OCI-LY7 (cell line): Measurements from ENCODE around the gene CEP19. TPM values are rescaled to one million over a fixed set of nuclear protein-coding genes. Genes with fewer than 3 reads are reported as not detected.

ENCODE experiments used
- BruUV-seq: library from RNA; stranded (reverse); fragments of 400-500 nt; replicated peaks from 2 replicates; lab custom pipeline; 2021; lab: Mats Ljungman, UMichigan
- CTCF ChIA-PET: fragments of 300-600 bp; sonication (Branson Sonifier 250); formaldehyde crosslinking; loops from one replicate; lab custom pipeline; 2022; ENCODE audit warnings: antibody characterized with exemption; ENCODE audit not compliant: unreplicated experiment; lab: Charles Lee
- POLR2A ChIA-PET: fragments of 300-600 bp; sonication (Branson Sonifier 250); formaldehyde crosslinking; loops from one replicate; lab custom pipeline; 2022; ENCODE audit warnings: antibody characterized with exemption; lab: Charles Lee
- DNase-seq: peaks from one replicate; pipeline ENCODE4 v3.0.0-alpha.2; 2015; ENCODE audit warnings: low spot score
- H2AFZ ChIP-seq: fragments of 200-600 bp; sonication (generic), shearing (Covaris generic); 2 replicates; pipeline ENCODE4 v1.6.1; 2014; ENCODE audit warnings: mild to moderate bottlenecking, antibody characterized with exemption, low read length, moderate library complexity
- H3K27ac ChIP-seq: fragments of 200-600 bp; sonication (generic); 2 replicates; pipeline ENCODE4 v1.5.1; 2014; ENCODE audit warnings: mixed run types, low read depth, mild to moderate bottlenecking, moderate library complexity, low read length, inconsistent platforms; ENCODE audit not compliant: poor library complexity, severe bottlenecking
- H3K36me3 ChIP-seq: fragments of 200-600 bp; sonication (generic); 2 replicates; pipeline ENCODE4 v1.6.1; 2014; ENCODE audit warnings: mild to moderate bottlenecking, antibody characterized with exemption, low read length, moderate library complexity, mixed read lengths; ENCODE audit not compliant: insufficient read depth
- H3K4me1 ChIP-seq: fragments of 200-600 bp; sonication (generic); 2 replicates; pipeline ENCODE4 v1.5.1; 2014; ENCODE audit warnings: mild to moderate bottlenecking, low read length; ENCODE audit not compliant: insufficient read depth, poor library complexity, severe bottlenecking
- H3K4me2 ChIP-seq: fragments of 200-600 bp; sonication (generic); 2 replicates; pipeline ENCODE4 v1.6.1; 2014; ENCODE audit warnings: mild to moderate bottlenecking, low read length
- H3K4me3 ChIP-seq: fragments of 200-600 bp; sonication (generic); 2 replicates; pipeline ENCODE4 v1.5.1; 2014; ENCODE audit warnings: mild to moderate bottlenecking, low read depth, low read length; ENCODE audit not compliant: poor library complexity, severe bottlenecking
- H3K79me2 ChIP-seq: fragments of 200-600 bp; sonication (generic); 2 replicates; pipeline ENCODE4 v1.6.1; 2016; ENCODE audit warnings: low read depth, mild to moderate bottlenecking, low read length, moderate library complexity, mixed read lengths; ENCODE audit not compliant: insufficient read depth
- H3K9me2 ChIP-seq: fragments of 200-600 bp; sonication (generic); 2 replicates; pipeline ENCODE4 v1.6.1; 2016; ENCODE audit warnings: mild to moderate bottlenecking, low read length, mixed read lengths; ENCODE audit not compliant: insufficient read depth
- H3K9me3 ChIP-seq: fragments of 200-600 bp; sonication (generic); 2 replicates; pipeline ENCODE4 v1.6.1; 2014; ENCODE audit warnings: mild to moderate bottlenecking, mixed run types, low read length, mixed read lengths
- H4K20me1 ChIP-seq: fragments of 200-600 bp; sonication (generic); 2 replicates; pipeline ENCODE4 v1.6.1; 2014; ENCODE audit warnings: mild to moderate bottlenecking, antibody characterized with exemption, low read length, moderate library complexity, mixed read lengths; ENCODE audit not compliant: insufficient read depth
- EZH2phosphoT487 ChIP-seq: fragments of 200-600 bp; sonication (generic); IDR thresholded peaks from 2 replicates; pipeline ENCODE4 v1.6.1; 2018; ENCODE audit warnings: low read depth, borderline replicate concordance, mild to moderate bottlenecking, mixed run types, antibody characterized with exemption, low read length, moderate library complexity, mixed read lengths
- intact Hi-C: fragments of 100-400 bp; cut with micrococcal nuclease; formaldehyde crosslinking; loops from one replicate; pipeline ENCODE4 v1.10.0; 2022; ENCODE audit not compliant: unreplicated experiment
- total RNA-seq, 2 experiments: library from RNA; depleted of rRNA in 1 of 2; stranded (reverse); fragments of >200 nt in 1 of 2; shearing (Covaris generic) in 1 of 2; gene quantifications; 2 replicates each; pipeline ENCODE4 v1.2.3, GENCODE V29; 2014 to 2022
- TF ChIP-seq, protein P1 (sequence below): fragments of 200-600 bp; sonication (generic); conservative IDR thresholded peaks from 2 replicates; pipeline ENCODE4 v1.5.1; 2014; ENCODE audit warnings: mild to moderate bottlenecking, antibody characterized with exemption, low read length, moderate library complexity, mixed read lengths

CEP19 gene
- total RNA-seq, 2 experiments from 2014 or later, result 3.3 to 5.7 TPM

DNA sequence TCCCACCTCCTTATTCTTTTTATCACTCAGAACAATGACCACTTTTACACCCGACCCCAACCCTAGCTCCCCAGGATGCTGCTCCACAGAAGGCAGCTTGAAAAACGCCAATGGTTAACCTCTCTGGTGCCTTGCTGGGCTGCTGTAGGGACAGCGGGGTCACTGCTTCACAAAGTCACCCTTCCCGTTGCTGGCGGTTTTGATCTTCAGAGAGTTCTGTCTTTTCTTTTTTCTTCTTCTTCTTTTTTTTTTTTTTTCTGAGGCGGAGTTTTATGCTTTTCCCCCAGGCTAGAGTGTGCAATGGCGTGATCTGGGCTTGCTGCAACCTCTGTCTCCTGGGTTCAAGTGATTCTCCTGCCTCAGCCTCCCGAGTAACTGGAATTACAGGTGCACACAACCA, 20.7 kb downstream of the CEP19 start:
- DNase-seq, result no peak
- no peaks in the 10 kb centered on the region for H3K9me3 ChIP-seq
- intact Hi-C loops, result no loop called here
- POLR2A ChIA-PET, result interaction anchor here (1.3 kb wide), 1 partner anchor 87 kb away, joined by 4 read pairs; no protein-coding TSS in a partner anchor
- H3K79me2 ChIP-seq, result no peaks in the 10 kb centered on the region
- no peak overlapping the region for H2AFZ ChIP-seq
- no TSS peak for BruUV-seq
- TF ChIP-seq, protein P1, sequence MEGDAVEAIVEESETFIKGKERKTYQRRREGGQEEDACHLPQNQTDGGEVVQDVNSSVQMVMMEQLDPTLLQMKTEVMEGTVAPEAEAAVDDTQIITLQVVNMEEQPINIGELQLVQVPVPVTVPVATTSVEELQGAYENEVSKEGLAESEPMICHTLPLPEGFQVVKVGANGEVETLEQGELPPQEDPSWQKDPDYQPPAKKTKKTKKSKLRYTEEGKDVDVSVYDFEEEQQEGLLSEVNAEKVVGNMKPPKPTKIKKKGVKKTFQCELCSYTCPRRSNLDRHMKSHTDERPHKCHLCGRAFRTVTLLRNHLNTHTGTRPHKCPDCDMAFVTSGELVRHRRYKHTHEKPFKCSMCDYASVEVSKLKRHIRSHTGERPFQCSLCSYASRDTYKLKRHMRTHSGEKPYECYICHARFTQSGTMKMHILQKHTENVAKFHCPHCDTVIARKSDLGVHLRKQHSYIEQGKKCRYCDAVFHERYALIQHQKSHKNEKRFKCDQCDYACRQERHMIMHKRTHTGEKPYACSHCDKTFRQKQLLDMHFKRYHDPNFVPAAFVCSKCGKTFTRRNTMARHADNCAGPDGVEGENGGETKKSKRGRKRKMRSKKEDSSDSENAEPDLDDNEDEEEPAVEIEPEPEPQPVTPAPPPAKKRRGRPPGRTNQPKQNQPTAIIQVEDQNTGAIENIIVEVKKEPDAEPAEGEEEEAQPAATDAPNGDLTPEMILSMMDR, result no peak
- no peak for TF ChIP-seq EZH2phosphoT487
- no peaks in the 10 kb centered on the region for H3K9me2 ChIP-seq
- no peaks in the 10 kb centered on the region for H3K4me1 ChIP-seq
- no peak overlapping the region for H3K4me3 ChIP-seq
- no peak overlapping the region for H3K27ac ChIP-seq
- no peaks in the 10 kb centered on the region for H3K36me3 ChIP-seq
- CTCF ChIA-PET, result no interaction called here
- H3K4me2 ChIP-seq, result no peak overlapping the region
- no peaks in the 10 kb centered on the region for H4K20me1 ChIP-seq

DNA sequence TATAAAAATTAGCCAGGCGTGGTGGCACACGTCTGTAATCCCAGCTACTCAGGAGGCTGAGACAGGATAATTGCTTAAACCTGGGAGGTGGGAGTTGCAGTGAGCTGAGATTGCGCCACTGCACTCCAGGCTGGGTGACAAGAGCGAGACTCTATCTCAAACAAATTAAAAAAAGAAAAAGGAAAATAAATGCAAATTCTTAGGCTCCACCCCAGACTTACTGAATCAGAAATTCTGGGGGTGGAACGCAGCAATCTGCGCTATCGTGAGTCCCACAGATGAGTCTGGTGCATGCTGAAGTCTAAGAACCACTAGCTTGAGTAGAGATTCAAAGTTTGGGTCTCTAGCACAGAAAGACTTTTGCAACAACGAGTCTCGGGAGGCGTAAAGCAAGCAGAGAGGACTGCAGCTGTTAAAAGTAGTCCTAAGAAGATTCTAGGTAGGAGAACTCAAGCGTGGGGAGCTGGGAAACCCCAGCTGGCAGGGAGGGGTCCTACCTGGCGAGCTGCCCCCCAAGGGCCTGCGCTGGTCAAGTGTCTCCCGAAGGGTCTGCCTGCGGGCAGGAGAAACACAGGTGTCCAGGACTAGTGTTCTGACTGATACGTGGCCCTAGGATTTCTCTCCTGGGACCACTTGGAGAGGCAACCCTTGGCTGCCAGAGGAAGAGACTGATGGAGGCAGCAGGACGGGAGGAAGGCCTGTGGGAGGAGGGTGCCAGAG, 21.9 kb downstream of the CEP19 start:
- H3K79me2 ChIP-seq, result no peaks in the 10 kb centered on the region
- no peaks in the 10 kb centered on the region for H3K9me3 ChIP-seq
- intact Hi-C loops, result no loop called here

More for the DNA sequence above, 21.9 kb downstream of the CEP19 start:
- H3K27ac ChIP-seq, result no peak overlapping the region
- no peaks in the 10 kb centered on the region for H3K9me2 ChIP-seq
- ChIA-PET CTCF (no interaction called here), POLR2A (interaction anchor here (1.0 to 1.3 kb wide), 2 partner anchors 84 to 85 kb away, joined by 4 read pairs; no protein-coding TSS in a partner anchor)
- H4K20me1 ChIP-seq, result no peaks in the 10 kb centered on the region
- TF ChIP-seq, protein P1, result no peak
- TF ChIP-seq EZH2phosphoT487, result no peak
- H3K4me2 ChIP-seq, result no peak overlapping the region
- no peak for DNase-seq
- peaks cover 3% of the 10 kb centered on the region for H3K4me1 ChIP-seq
- no peaks in the 10 kb centered on the region for H3K36me3 ChIP-seq
- H2AFZ ChIP-seq, result no peak overlapping the region
- BruUV-seq, result no TSS peak
- no peak overlapping the region for H3K4me3 ChIP-seq
